HG03521 (cell line): ENCODE data around the gene FOXK1.
"Not testable (repeated sequence)": the region's sequence is repeated elsewhere in the genome, so short reads cannot be mapped to it uniquely, and the experiment has no call there.

ENCODE experiments used
- ATAC-seq: cut with Tn5 transposase; IDR thresholded peaks from one replicate; pipeline ENCODE4 v1.9.1; 2021; ENCODE audit warnings: mild to moderate bottlenecking, moderate library complexity; ENCODE audit not compliant: unreplicated experiment

FOXK1 gene

DNA sequence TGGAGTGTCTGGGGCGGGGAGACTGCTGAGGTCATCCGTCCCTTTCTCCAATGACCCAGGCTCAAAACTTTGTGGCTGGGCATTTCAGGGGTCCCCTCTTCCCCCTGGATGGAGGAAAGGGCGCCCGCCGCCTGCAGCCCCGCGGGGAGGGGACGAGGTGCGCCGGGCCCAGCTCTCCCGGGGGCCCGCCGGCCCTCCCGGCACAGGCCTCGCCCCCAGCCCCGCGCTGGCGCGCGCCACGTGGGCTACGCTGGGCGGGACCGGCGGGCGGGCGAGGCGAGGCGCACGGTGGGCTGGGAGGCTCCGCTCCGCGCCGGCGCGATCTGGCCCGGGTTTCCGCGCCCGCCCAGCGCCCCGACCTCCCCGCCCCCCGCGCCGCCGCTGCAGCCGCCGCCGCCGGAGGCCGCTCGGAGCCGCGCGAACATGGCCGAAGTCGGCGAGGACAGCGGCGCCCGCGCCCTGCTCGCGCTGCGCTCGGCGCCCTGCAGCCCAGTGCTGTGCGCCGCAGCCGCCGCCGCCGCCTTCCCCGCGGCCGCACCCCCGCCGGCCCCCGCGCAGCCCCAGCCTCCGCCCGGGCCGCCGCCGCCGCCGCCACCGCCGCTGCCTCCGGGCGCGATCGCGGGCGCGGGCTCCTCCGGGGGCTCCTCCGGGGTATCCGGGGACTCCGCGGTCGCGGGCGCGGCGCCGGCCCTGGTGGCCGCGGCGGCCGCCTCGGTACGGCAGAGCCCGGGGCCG lies at the start of gene FOXK1:
Gene FOXK1 (plus strand): TSS at position 410 of the 735 bp plus-strand sequence. CDS start 14 bp downstream, at position 424.
- peak; percentile 62 for ATAC-seq

DNA sequence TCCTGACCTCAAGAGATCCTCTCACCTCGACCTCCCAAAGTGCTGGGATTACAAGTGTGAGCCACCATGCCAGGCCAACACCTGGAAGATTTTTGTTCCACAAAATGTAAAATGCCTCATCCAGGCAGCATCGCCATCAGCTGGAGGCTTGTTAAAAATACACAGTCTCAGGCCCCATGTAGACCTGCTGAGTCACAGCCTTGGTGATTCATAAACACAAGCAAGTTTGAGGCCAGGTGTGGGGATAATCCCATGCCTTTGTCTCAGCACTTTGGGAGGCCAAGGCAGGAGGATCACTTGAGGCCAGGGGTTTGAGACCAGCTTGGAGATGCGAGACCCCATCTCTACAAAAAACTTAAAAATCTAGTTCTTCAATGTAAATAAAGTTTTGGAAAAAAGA lies 49.1 kb upstream of the FOXK1 start:
- no peak for ATAC-seq

DNA sequence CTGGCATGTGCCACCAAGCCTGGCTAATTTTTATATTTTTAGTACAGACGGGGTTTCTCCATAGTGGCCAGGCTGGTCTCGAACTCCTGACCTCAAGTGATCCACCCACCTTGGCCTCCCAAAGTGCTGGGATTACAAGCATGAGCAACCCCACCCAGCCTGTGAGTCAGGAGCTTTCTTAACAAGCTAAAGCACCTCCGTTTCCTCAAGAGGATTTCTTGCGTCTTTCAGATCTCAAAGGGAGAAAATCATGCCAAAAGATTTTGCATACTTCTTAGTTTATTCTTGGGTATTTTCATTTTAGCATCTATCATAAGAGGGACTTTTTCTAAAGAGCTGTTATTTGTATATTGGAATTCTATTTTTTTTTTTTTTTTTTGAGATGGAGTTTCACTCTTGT lies 47.9 kb upstream of the FOXK1 start:
- ATAC-seq = no peak

DNA sequence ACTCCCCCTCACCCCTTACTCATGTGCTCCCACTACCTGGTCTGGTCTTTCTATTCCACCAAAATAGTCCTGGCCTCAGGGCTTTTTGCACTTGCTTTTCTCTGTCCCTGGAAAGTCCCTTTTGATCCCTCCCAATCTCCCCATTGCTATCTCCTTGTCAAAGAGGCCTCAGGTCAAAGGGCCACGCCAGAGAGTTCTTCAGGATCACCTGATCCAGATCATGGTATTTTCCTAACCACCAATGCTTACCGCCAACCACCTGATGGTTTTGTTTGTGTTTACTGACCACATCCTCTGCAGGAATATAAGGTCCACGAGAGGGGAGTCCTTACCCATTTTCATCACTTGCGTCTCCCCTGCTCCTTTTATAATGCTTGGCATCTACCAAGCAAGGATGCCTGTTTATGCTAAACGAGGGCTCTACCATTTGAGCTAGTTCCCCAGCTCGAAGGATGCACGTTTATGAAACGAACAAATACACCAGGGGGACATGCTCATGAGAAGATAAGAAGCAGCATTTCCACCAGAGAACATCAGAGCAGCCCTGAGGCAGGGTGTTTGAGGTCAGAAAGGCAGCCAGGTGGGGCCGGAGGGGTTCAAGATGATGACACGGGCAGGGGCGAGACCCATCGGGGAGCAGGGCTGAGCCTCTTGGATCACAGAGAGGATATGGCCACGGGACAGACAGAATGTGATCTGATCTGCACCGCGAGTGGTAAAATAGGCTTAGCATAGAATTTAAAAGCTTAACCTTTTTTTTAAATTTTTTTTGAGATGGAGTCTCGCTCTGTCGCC lies 43.1 kb upstream of the FOXK1 start:
- no peak for ATAC-seq

DNA sequence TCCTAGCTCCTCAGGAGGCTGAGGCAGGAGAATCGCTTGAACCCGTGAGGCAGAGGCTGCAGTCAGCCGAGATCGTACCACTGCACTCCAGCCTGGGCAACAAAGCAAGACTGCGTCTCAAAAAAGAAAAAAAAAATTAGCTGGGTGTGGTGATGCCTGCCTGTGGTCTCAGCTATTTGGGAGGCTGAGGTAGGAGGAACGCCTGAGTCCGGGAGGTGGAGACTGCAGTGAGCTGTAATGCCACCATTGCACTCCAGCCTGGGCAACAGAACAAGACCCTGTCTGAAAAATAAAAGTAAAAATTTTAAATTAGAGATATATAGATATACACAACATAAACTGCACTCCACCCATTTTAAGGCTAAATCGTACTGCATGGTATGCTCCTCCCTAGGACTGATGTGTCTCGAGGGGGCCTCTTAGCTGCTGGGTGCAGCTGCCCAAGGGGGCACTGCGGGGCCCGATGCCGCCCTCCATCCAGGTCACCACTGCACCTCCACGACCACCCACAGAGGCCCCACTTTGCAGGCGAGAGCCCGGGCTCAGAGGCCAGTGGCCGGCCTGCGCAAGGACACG lies 40.9 kb upstream of the FOXK1 start:
- ATAC-seq = no peak

DNA sequence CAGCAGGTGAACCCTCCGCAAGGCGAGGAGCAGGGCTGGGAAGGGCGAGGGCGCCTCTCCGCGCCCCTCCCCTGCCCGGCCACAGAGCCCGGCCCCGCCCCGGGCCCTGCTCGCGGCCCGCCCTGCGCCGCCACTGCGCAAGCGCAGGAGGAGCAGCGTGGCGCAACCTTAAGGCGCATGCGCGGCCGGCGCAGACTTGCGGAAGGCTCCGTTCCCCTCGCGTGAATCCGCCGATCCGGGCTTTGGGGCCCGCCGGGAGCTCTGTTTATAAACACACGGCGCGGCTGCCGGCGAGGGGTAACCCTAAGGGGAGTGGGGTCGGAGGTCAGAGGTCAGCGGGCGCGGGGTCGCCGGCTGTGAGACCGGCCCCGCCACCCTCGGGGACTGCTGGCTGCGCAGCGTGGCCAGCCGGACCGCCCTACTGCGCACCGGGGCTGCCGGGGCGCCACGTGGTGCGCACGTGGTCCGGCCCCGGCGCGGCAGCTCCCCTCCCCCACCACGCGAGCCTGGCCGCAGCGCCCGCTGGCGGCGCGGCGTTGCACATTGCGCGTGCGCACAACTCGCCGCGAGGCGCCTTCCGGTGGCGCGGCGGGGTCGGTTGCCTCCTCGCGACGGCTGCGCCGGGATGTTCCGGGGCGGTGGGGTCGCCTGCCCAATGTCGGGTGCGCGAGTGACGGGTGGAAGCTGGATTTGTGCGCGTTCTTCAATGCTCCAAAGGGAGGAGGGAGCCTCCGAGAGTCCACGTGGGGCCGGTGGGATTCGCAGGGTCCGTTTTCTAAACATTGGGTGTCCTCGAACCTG lies 40.2 kb upstream of the FOXK1 start:
- ATAC-seq = peak; percentile 78

DNA sequence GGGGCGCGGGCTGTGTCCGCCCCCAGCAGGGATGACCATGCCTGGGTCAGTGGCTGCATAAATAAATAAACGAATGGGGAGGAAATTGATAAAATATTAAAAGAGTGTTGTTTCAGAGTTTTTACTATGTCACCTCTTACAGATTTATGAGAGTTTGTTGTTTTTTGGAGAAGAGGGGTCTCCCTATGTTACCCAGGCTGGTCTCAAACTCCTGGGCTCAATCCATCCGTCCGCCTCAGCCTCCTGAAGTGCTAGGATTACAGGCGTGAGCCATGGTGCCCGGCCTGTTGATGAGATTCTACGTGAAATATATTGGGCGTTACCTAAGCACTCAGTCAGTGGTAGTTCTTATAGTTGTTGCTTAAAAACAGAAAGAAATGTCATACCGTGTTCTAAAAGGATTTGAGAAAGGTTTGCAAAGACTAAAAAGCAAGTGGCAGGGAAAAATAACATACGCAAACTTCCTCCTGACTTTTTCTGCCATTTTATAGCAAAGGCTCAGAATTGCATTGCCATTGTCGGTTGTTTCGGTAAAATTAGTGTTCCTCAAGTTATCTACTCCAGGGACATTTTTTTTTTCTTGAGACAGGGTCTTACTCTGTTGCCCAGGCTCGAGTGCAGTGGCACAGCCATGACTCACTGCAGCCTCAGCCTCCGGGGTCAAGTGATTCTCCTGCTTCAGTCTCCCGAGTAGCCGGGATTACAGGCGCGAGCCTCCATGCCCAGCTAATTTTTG lies 39.5 kb upstream of the FOXK1 start:
- no peak for ATAC-seq

DNA sequence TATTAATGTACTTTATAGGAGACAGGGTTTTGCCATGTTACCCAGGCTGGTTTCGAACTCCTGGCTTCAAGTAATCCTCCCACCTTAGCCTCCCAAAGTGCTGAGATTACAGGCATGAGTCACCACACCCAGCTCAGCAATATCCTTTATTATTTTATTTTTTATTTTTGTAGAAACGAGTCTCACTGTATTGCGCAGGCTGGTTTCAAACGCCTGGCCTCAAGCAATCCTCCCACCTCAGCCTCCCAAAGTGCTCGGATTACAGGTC lies 39.0 kb upstream of the FOXK1 start:
- not testable (repeated sequence) for ATAC-seq

DNA sequence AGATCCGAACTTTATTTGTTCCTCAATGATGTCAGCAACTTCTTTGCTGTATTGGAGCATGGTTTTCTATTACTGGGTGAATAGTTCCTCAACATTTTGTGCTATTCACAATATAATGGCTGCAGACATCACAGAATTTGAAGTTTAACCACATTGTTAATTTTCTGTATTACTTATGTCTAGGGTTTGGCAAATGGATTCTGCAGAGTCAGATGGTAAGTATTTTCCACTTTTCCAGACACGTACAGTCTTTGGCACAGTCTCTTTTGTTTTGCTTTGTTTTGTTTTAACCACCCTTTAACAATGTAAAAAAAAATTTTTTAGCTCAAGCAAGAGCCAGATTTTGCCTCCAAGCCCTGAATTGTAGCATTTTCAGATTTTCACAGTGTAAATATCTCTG lies 36.8 kb upstream of the FOXK1 start:
- no peak for ATAC-seq

DNA sequence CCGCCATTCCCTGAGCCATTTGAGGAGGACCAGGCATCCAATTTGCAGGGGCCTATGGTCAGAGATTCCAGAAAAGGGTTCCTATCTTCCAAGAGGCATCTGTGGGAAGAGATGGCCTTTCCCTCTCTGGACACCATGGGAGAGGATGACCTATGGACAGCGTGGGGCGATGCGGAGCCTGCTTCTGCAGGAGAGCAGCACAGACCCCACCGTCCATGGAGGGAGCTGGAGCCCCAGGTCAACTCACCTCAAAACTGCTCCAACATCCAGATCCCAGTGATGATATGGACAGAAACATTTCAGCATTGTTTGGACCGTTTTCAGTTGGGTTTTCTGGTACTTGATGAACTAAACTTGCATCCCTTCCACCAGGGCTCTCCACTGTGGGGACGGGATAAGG lies 34.0 kb upstream of the FOXK1 start:
- no peak for ATAC-seq

DNA sequence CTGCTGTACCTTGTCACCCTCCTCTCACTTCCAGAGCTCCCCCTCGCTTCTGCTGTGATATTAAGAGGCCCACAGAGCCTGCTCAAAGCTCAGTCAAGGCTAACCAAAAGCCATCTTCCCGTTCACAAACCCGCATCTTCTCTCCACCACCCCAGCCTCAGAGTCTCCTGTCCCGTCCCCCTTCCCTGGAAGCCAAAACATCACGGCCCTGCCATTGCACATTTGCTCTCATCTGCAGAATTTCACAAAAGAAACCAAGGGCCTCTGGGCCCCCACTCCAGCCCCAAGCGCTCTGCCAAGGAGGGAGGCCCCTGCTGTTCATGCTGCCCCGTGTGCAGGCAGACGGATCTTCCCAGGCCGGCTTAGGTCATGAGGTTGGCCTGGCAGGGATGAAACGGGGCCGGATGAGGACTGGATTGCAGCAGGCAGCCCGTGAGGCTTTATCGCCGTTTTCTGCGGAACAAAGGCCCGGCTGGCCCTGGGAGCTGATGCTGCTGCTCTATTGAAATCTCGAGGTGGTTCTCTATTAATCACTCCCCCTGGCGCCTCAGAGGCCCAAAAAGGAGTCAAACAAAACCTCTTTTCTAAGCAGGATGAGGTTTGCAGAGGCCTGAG lies 31.6 kb upstream of the FOXK1 start:
- ATAC-seq = no peak

DNA sequence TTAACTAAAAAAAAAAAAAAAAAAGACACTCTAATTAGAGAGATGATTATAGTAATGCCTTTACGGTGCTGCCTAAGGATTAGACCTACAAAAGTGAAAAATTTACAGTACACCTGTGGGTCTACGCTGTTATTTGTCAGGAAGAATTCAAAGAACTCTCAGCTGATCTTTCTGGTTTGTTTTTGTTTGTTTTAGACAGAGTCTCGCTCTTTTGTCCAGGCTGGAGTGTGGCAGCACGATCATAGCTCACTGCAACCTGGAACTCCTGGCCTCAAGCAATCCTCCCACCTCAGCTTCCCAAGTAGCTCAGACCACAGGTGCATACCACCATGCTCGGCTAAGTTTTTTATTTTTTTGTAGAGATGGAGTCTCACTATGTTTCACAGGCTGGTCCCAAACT lies 28.3 kb upstream of the FOXK1 start:
- ATAC-seq = no peak

DNA sequence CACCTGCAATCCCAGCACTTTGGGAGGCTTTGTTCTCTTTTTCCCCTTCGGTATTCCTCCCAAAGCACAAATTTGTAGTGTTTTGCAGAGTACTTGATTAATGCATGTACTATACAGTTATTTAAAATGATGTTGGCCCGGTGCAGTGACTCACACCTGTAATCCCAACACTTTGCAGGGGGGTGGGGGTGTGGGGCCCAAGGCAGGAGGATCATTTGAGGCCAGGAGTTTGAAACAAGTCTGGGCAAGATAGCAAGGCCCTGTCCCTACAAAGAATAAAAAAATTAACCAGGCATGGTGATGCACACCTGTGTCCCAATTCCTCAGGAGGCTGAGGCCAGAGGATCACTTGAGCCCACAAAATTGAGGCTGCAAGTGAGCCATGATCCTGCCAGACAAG lies 26.8 kb upstream of the FOXK1 start:
- no peak for ATAC-seq

DNA sequence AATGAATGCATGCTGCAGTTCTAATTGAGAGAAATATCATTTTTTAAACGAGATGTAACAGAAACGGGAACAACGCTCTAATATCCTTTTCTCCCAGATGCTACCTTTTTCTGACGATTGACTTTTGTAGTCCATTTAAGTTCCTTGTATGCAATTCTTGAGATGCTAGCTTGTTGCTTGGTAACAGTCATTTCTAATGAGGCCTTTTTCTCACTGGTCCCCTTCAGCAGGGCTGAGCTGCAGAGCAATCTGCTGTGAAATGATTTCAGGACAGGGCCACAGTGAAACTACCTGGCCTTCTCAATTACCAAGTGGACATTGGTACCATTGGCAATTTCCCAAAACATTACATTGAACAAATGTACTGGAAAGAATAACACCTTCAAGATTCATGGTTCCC lies 26.2 kb upstream of the FOXK1 start:
- no peak for ATAC-seq

DNA sequence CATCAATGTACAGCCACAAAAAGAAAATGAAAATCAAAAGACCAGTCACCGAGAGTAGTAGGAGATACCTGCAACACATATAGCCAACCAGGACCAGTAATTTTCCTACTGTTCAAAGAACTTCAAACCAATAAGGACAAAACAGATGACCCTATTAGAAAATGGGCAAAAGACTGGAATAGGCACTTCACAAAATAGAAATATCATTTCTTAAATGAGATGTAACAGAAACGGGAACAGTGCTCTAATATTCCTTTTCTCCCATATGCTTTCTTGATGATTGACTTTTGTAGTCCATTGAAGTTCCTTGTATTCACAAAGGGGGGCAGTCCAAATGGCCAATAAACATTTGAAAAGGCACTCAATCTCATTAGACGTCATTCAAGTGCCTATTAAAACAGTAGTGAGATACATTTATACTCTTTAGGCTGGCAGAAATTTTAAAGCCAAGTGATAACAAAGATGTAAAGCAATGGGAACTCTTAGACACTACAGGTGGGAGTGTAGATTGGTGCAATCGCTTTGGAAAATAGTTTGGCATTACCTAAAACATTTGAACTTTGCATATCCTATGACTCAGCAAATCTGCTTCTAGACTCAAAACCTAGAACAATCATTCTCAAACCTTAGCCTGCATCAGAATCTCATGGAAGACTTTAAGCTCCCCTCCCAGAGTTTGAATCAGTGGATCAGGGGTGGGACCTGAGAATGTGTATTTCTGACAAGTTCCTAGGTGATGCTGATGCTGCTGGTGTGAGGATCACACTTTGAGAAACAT lies 24.3 kb upstream of the FOXK1 start:
- ATAC-seq = no peak

DNA sequence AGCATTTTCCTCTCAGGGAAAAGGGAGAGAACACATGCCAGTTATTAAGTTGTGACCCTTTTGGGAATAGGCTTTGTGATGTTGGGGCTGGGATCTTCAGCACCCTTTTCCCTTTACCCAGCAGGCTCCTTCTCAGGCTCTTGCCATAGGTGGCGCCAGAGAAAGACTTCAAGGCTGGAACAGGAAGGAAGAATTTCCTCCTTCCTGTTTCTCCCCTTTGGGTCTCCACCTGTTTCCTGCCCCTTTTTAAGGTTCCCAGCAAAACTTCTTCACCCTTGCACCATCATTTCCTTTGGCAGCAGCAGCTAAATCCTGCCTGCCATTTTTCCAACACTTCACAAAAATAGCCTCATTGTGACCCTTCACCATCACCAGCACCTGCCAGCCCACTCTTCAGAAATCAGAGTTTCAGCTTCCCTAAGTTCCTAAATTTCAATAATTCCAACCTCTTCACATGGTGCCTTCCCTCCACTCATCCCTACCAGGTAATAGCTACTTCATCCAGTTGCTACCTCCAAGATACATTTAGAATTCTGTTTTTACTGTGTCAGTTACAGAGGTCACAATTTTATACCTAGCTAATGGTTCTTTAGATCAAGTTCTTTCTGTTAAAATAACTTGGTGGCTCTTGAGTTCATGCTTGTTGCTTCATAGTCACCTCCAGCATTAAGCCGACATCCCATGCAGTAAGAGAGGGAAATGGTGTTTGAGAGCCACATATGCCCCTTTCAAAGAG lies 22.4 kb upstream of the FOXK1 start:
- no peak for ATAC-seq

DNA sequence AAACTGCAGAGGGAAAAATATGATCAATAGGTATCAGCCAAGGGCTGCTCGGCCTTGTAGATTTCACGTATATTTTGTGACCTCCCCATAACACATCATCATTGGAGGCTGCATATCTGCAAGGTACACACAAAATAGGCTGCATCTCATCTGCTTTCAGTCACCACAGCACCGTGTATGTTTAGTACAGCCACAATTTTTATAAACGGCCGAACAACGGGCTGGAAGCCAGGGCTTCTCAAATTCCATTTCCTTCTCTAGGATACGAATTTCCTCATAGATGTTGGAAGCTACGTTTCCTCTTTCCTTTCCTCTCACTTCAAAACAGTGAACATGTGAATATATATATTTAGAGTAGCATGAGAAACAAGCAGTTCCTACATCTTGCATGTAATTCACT lies 20.2 kb upstream of the FOXK1 start:
- ATAC-seq = no peak

DNA sequence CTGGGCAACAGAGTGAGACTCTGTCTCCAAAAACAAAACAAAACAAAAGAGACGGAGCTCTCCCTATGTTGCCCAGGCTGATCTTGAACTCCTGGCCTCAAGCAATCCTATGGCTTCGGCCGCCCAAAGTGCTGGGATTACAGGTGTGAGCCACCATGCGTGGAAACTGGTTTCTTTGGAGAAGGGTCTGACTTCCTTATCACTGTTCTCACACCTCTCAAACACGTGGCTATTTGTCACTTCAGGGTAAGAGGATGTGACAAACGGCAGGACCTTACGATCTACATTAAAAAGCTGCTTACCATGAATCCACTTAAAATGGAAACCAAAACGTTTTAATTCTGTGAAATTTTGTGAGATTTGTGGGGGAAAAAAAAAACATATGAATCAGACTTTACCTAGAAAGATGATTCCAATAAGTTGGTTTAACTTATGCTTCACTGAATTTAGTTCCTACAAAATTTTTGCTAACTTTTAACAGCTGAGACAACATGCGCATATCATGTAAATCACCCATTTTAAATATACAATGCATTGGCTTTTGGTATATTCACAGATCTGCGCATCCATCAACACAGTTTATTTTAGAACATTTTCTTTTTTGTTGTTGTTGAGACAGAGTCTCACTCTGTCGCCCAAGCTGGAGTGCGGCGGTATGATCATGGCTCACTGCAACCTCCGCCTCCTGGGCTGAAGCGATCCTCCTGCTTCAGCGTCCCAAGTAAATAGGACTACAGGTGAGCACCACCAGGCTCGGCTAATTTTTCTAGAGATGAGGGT lies 18.7 kb upstream of the FOXK1 start:
- no peak for ATAC-seq
